DOHH2 (cell line): ENCODE data around the gene FAM151A.

Experiments used
- H3F3A ChIP-seq: fragments of 200-600 bp; sonication (generic), shearing (Covaris generic); 2 replicates; pipeline ENCODE4 v1.6.0; 2016; ENCODE audit warnings: antibody characterized with exemption, mild to moderate bottlenecking; ENCODE audit not compliant: control insufficient read depth, insufficient read depth
- H3K27ac ChIP-seq: fragments of 200-600 bp; sonication (generic); 2 replicates; pipeline ENCODE4 v1.5.1; 2014; ENCODE audit warnings: low read depth, mild to moderate bottlenecking, low read length, moderate library complexity
- H3K27me3 ChIP-seq: fragments of 200-600 bp; sonication (generic); 2 replicates; pipeline ENCODE4 v1.6.1; 2014; ENCODE audit warnings: mild to moderate bottlenecking, low read length, mixed read lengths; ENCODE audit not compliant: control insufficient read depth
- H3K36me3 ChIP-seq: fragments of 200-600 bp; sonication (generic); 2 replicates; pipeline ENCODE4 v1.6.1; 2014; ENCODE audit warnings: mild to moderate bottlenecking, low read length, moderate library complexity, mixed read lengths; ENCODE audit not compliant: control insufficient read depth
- H3K4me1 ChIP-seq: fragments of 200-600 bp; sonication (generic); 2 replicates; pipeline ENCODE4 v1.6.1; 2014; ENCODE audit warnings: mild to moderate bottlenecking, low read length, mixed read lengths; ENCODE audit not compliant: control insufficient read depth
- H3K4me2 ChIP-seq: fragments of 200-600 bp; sonication (generic); 2 replicates; pipeline ENCODE4 v1.6.0; 2014; ENCODE audit warnings: mild to moderate bottlenecking, low read length, moderate library complexity
- H3K4me3 ChIP-seq: fragments of 200-600 bp; sonication (generic); 2 replicates; pipeline ENCODE4 v1.5.1; 2014; ENCODE audit warnings: mild to moderate bottlenecking, low read length, mixed read lengths
- H3K79me2 ChIP-seq: fragments of 200-600 bp; sonication (generic); 2 replicates; pipeline ENCODE4 v1.6.1; 2014; ENCODE audit warnings: mild to moderate bottlenecking, low read length, mixed read lengths; ENCODE audit not compliant: control insufficient read depth
- H3K9me2 ChIP-seq: fragments of 200-600 bp; sonication (generic); replicated peaks from 2 replicates; pipeline ENCODE4 v1.6.1; 2014; ENCODE audit warnings: mild to moderate bottlenecking, low read length, mixed read lengths; ENCODE audit not compliant: control insufficient read depth
- H3K9me3 ChIP-seq: fragments of 200-600 bp; sonication (generic); 2 replicates; pipeline ENCODE4 v1.6.1; 2014; ENCODE audit warnings: antibody characterized with exemption, low read length, mixed read lengths; ENCODE audit not compliant: control insufficient read depth, insufficient read depth
- H4K20me1 ChIP-seq: fragments of 200-600 bp; sonication (generic); 2 replicates; pipeline ENCODE4 v1.6.0; 2014; ENCODE audit warnings: low read depth, mild to moderate bottlenecking, antibody characterized with exemption, low read length, moderate library complexity; ENCODE audit not compliant: control insufficient read depth, insufficient read depth
- EZH2phosphoT487 ChIP-seq: fragments of 200-600 bp; sonication (generic); IDR thresholded peaks from 2 replicates; pipeline ENCODE4 v1.6.1; 2017; ENCODE audit warnings: borderline replicate concordance, mild to moderate bottlenecking, antibody characterized with exemption, low read length, moderate library complexity, mixed read lengths
- TF ChIP-seq, protein P1 (sequence below): fragments of 200-600 bp; sonication (generic); IDR thresholded peaks from one replicate; pipeline ENCODE4 v1.5.1; 2014; ENCODE audit warnings: antibody characterized with exemption, mild to moderate bottlenecking, low read depth, low read length; ENCODE audit not compliant: poor library complexity, severe bottlenecking

FAM151A gene

GRCh38 chr1:54581621-54582035 lies 41.7 kb downstream of the FAM151A start:
- Histone ChIP-seq H3K4me1 (no peaks in the 10 kb centered on the region), H3K9me3 (no peaks in the 10 kb centered on the region), H3K9me2 (no peaks in the 10 kb centered on the region), H3K4me3 (no peak overlapping the region), H4K20me1 (no peaks in the 10 kb centered on the region), H3K27ac (no peak overlapping the region), H3K27me3 (no peaks in the 10 kb centered on the region), H3F3A (no peaks in the 10 kb centered on the region), H3K36me3 (no peaks in the 10 kb centered on the region), H3K79me2 (no peaks in the 10 kb centered on the region), H3K4me2 (no peak overlapping the region)
- TF ChIP-seq EZH2phosphoT487, result no peak
- TF ChIP-seq, protein P1, sequence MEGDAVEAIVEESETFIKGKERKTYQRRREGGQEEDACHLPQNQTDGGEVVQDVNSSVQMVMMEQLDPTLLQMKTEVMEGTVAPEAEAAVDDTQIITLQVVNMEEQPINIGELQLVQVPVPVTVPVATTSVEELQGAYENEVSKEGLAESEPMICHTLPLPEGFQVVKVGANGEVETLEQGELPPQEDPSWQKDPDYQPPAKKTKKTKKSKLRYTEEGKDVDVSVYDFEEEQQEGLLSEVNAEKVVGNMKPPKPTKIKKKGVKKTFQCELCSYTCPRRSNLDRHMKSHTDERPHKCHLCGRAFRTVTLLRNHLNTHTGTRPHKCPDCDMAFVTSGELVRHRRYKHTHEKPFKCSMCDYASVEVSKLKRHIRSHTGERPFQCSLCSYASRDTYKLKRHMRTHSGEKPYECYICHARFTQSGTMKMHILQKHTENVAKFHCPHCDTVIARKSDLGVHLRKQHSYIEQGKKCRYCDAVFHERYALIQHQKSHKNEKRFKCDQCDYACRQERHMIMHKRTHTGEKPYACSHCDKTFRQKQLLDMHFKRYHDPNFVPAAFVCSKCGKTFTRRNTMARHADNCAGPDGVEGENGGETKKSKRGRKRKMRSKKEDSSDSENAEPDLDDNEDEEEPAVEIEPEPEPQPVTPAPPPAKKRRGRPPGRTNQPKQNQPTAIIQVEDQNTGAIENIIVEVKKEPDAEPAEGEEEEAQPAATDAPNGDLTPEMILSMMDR, result no peak

GRCh38 chr1:54580856-54581550 lies 42.3 kb downstream of the FAM151A start:
- Histone ChIP-seq H4K20me1 (no peaks in the 10 kb centered on the region), H3K27ac (no peak overlapping the region)
- TF ChIP-seq, protein P1, result no peak
- no peak for TF ChIP-seq EZH2phosphoT487

DNA sequence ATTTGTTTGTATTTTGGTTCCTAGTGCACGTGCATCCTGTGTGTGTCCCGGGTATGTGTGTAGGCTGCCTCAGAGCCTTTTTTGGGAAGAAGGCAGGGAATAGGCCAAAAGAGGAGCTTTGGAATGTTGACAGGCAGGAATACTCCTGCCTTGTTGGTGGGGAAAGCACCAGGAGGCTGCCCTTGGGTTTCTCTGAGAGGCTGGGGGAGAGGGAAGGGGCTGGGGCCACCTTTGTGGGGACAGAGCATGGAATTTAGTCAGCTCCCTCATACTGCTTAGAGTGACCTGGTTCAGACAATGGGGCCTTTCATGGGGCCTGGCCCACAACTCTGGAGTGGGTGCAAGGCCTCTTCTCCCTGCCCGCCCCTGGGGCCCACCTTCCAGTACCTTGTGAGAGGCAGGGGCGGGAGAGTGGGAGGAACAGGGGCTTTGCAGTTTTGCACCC lies 44.0 kb downstream of the FAM151A start:
- Histone ChIP-seq H3K27me3 (no peaks in the 10 kb centered on the region), H3K9me2 (no peaks in the 10 kb centered on the region), H3K27ac (no peak overlapping the region), H3K79me2 (no peaks in the 10 kb centered on the region), H3K9me3 (no peaks in the 10 kb centered on the region), H4K20me1 (no peaks in the 10 kb centered on the region), H3K4me3 (no peak overlapping the region), H3K4me2 (no peak overlapping the region), H3K36me3 (no peaks in the 10 kb centered on the region), H3F3A (no peaks in the 10 kb centered on the region), H3K4me1 (no peaks in the 10 kb centered on the region)
- TF ChIP-seq, protein P1, result no peak
- no peak for TF ChIP-seq EZH2phosphoT487

More at GRCh38 chr1:54580856-54581550, 42.3 kb downstream of the FAM151A start:
- Histone ChIP-seq H3K9me2 (no peaks in the 10 kb centered on the region), H3K79me2 (no peaks in the 10 kb centered on the region), H3K27me3 (no peaks in the 10 kb centered on the region), H3K4me3 (no peak overlapping the region), H3K36me3 (no peaks in the 10 kb centered on the region), H3K9me3 (no peaks in the 10 kb centered on the region), H3F3A (no peaks in the 10 kb centered on the region), H3K4me2 (no peak overlapping the region), H3K4me1 (no peaks in the 10 kb centered on the region)
